HG03159 (cell line): ENCODE data around the gene PCMTD2.

Experiments
- ATAC-seq: cut with Tn5 transposase; IDR thresholded peaks from one replicate; pipeline ENCODE4 v1.9.1; 2021; ENCODE audit warnings: mild to moderate bottlenecking, moderate library complexity; ENCODE audit not compliant: unreplicated experiment

The PCMTD2 gene

GRCh38 chr20:64254571-64255360 lies 782 bp upstream of the PCMTD2 start:
- ATAC-seq, result no peak

GRCh38 chr20:64256282-64256935 lies 861 bp downstream of the PCMTD2 start:
- no peak for ATAC-seq

GRCh38 chr20:64257107-64257757 lies 1.7 kb downstream of the PCMTD2 start:
- ATAC-seq, result no peak

- ATAC-seq, result no peak
These were observed 2.7 kb downstream of the PCMTD2 start for GRCh38 chr20:64258071-64258823.

GRCh38 chr20:64260239-64260638 lies 4.7 kb downstream of the PCMTD2 start:
- ATAC-seq, result no peak

GRCh38 chr20:64261138-64261537 lies 5.6 kb downstream of the PCMTD2 start:
- ATAC-seq, result no peak

- no peak for ATAC-seq
These were observed 8.5 kb downstream of the PCMTD2 start for GRCh38 chr20:64264091-64264490.

GRCh38 chr20:64265201-64265600 lies 9.7 kb downstream of the PCMTD2 start:
- ATAC-seq, result no peak

GRCh38 chr20:64266988-64267387 lies 11.4 kb downstream of the PCMTD2 start:
- no peak for ATAC-seq

- no peak for ATAC-seq
These were observed 12.6 kb downstream of the PCMTD2 start for GRCh38 chr20:64268174-64268573.

- ATAC-seq, result no peak
These were observed 14.3 kb downstream of the PCMTD2 start for GRCh38 chr20:64269604-64270411.

- ATAC-seq, result no peak
These were observed 16.1 kb downstream of the PCMTD2 start for GRCh38 chr20:64271636-64272035.

- ATAC-seq, result no peak
These were observed 17.6 kb downstream of the PCMTD2 start for GRCh38 chr20:64273109-64273508.

GRCh38 chr20:64276817-64277216 lies 21.3 kb downstream of the PCMTD2 start:
- ATAC-seq, result no peak

GRCh38 chr20:64277571-64278316 lies 22.2 kb downstream of the PCMTD2 start:
- ATAC-seq, result no peak

- no peak for ATAC-seq
These were observed 22.8 kb downstream of the PCMTD2 start for GRCh38 chr20:64278317-64278681.

- ATAC-seq, result no peak
These were observed 24.4 kb downstream of the PCMTD2 start for GRCh38 chr20:64279826-64280459.

- ATAC-seq, result no peak
These were observed 24.9 kb downstream of the PCMTD2 start for GRCh38 chr20:64280460-64280843.

- ATAC-seq, result no peak
These were observed 28.1 kb downstream of the PCMTD2 start for GRCh38 chr20:64283646-64284045.
